Peyer's patch (tissue), 4 donors: ENCODE measurements around the gene THBS3.

ENCODE experiments used
- CTCF ChIP-seq, 6 experiments: fragments of 450-650 bp in 4 of 6; fragments of 200-600 bp in 2 of 6; sonication (generic) in 1 of 6; IDR thresholded peaks; one replicate each; pipeline ENCODE4 v1.5.1; 2017 to 2019; ENCODE audit warnings: antibody characterized with exemption in 6 of 6, mild to moderate bottlenecking in 3 of 6, moderate library complexity in 1 of 6
- POLR2A ChIP-seq, 2 donors: fragments of 450-650 bp; IDR thresholded peaks; one replicate each; pipeline ENCODE4 v1.5.1; 2017; ENCODE audit warnings: antibody characterized with exemption in 2 of 2, mild to moderate bottlenecking in 2 of 2, moderate library complexity in 2 of 2

- TF ChIP-seq CTCF (IDR thresholded peaks at IDR 0.05) (no peak), POLR2A (IDR thresholded peaks at IDR 0.05) (no peak)
Measured at GRCh38 chr1:155178441-155179111, 29.1 kb downstream of the THBS3 start.
